Hepatocyte (in vitro differentiated cells): ENCODE results near the gene THY1.

Experiments used
- EZH2 ChIP-seq: fragments of 200-600 bp; sonication (generic); IDR thresholded peaks from 2 replicates; pipeline ENCODE4 v1.6.1; 2016; ENCODE audit warnings: antibody characterized with exemption, mild to moderate bottlenecking, borderline replicate concordance
- TF ChIP-seq, protein P1 (sequence below): fragments of 200-600 bp; sonication (generic); IDR thresholded peaks from 2 replicates; pipeline ENCODE4 v1.5.1; 2016; ENCODE audit warnings: antibody characterized with exemption, mild to moderate bottlenecking; ENCODE audit not compliant: poor library complexity

DNA sequence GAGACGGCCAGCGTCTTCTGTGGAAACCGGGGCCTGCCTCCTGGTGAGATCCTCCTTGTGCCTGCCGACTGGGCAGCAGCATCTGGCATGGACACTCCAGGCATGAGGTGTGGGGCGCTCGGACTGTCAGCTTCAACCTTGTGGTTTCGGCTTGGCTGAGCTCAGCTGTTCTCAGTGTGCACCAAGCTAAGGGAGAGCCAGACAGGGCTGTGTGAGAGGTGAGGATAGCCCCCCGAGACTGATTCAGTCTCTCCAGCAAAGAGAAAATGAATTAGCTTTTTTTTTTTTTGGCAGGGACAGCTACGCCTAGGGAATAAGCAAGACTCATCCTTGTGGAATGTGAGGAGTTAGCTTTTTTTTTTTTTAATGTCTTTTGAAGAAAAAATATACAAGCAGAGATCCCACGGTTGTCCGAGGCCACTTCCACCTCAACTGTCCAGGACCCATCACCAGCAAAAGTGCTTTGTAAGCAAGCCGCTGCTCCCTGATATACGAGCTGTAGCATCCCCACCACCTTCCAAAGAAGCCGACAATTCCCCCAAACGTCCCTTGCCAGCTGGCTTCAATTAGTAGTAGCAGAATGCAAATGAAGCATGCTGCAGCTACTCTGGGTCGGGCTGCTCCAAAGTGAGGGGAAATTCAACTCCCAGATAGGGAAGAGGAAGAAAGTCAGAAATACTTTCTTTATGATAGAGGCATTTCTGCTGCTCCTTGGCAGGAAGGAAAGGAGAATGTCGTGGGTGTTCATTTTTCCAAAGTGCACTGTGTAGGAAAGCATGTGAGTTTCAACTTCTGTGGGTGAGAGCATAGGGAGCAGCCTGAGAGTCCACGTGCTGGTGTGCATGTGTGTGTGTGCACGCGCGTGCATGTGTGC, 9.7 kb upstream of the THY1 start:
- no peak for TF ChIP-seq EZH2
- TF ChIP-seq, protein P1, sequence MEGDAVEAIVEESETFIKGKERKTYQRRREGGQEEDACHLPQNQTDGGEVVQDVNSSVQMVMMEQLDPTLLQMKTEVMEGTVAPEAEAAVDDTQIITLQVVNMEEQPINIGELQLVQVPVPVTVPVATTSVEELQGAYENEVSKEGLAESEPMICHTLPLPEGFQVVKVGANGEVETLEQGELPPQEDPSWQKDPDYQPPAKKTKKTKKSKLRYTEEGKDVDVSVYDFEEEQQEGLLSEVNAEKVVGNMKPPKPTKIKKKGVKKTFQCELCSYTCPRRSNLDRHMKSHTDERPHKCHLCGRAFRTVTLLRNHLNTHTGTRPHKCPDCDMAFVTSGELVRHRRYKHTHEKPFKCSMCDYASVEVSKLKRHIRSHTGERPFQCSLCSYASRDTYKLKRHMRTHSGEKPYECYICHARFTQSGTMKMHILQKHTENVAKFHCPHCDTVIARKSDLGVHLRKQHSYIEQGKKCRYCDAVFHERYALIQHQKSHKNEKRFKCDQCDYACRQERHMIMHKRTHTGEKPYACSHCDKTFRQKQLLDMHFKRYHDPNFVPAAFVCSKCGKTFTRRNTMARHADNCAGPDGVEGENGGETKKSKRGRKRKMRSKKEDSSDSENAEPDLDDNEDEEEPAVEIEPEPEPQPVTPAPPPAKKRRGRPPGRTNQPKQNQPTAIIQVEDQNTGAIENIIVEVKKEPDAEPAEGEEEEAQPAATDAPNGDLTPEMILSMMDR: no peak
